Measurements from ENCODE around the gene EEF1AKMT2.

DNA sequence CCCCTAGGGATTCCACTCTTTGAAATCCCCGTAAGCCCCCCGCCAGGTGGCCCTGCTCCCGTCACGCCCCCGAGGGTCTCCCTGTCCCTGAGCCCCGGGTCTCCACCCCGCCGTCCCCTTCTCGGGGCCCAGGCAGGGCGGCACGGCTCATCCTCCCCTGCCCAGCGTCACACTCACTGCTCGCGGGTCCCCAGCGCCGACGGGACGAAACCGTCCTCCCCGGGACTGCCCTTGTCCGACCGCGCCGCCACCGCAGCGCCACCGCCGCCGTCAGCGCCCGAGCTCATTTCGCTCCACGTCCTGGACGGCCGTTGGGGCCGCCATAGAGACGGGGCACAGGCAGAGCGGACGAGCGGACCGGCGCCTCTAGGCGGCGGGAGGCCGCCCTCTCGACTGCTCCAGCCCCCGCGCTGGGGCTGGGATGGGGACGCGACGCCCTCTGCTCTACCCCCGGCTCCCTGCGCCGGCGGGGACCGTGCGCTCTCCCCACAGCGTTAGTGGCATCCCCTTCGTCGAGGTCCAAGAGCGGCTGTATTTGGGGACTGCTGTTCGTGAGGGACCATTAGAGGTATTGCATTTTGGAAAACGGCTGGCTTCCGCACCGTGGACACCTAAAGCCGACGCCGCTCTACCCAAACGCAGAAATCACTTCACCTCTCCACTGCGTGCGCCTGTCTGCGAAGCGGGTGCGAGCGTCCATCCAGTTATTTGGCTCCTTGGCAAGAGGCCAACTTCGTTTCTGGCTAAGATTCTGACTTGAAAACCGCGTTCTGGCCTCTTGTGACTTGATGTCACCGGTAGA is at the start of gene EEF1AKMT2:
- TF ChIP-seq POLR2A (IDR thresholded peaks at IDR 0.05): peak; percentile 78 to 81
- TF ChIP-seq, protein P1, sequence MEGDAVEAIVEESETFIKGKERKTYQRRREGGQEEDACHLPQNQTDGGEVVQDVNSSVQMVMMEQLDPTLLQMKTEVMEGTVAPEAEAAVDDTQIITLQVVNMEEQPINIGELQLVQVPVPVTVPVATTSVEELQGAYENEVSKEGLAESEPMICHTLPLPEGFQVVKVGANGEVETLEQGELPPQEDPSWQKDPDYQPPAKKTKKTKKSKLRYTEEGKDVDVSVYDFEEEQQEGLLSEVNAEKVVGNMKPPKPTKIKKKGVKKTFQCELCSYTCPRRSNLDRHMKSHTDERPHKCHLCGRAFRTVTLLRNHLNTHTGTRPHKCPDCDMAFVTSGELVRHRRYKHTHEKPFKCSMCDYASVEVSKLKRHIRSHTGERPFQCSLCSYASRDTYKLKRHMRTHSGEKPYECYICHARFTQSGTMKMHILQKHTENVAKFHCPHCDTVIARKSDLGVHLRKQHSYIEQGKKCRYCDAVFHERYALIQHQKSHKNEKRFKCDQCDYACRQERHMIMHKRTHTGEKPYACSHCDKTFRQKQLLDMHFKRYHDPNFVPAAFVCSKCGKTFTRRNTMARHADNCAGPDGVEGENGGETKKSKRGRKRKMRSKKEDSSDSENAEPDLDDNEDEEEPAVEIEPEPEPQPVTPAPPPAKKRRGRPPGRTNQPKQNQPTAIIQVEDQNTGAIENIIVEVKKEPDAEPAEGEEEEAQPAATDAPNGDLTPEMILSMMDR (IDR thresholded peaks at IDR 0.05): peak; percentile 28 to 76 (median 56)

Data from Peyer's patch (tissue), 4 donors.